HepG2 (cell line): ENCODE results near the gene CREBRF. TPM values are rescaled to one million over a fixed set of nuclear protein-coding genes. Genes with fewer than 3 reads are reported as not detected.
"Not testable (repeated sequence)": the region's sequence is repeated elsewhere in the genome, so short reads cannot be mapped to it uniquely, and the experiment has no call there.

Experiments used
- ATAC-seq: fragments of 200-7000 bp; cut with Tn5 transposase; 3 replicates; pipeline ENCODE4 v1.9.1; 2020; ENCODE audit warnings: mild to moderate bottlenecking, moderate library complexity
- BruUV-seq: library from RNA; stranded (reverse); fragments of 400-500 nt; replicated peaks from 2 replicates; lab custom pipeline; 2021; lab: Mats Ljungman, UMichigan
- CTCF ChIA-PET: fragments of 300-600 bp; formaldehyde crosslinking; extraction: SDS; loops from one replicate; lab custom pipeline; 2021; ENCODE audit warnings: low total read pairs, inconsistent platforms, low intra/inter-chr PET ratio; lab: Yijun Ruan, JAX
- POLR2A ChIA-PET: fragments of 350-600 bp; sonication (Branson Sonifier 250); formaldehyde crosslinking; loops from one replicate; lab custom pipeline; 2020; ENCODE audit warnings: antibody characterized with exemption, inconsistent platforms; lab: Yijun Ruan, JAX
- DNase-seq: peaks from one replicate; pipeline ENCODE4 v3.0.0-alpha.2; 2015; ENCODE audit warnings: low spot score
- FAIRE-seq: peaks from 3 replicates; lab custom pipeline; 2011; peaks lifted over from hg19 to GRCh38; lab: Jason Lieb, UNC
- H2AFZ ChIP-seq: one replicate; pipeline ENCODE4 v1.6.1; 2011; ENCODE audit warnings: low read length, inconsistent platforms
- H3K27ac ChIP-seq: fragments of 300-600 bp; 3 replicates; pipeline ENCODE4 v1.8.0; 2011; ENCODE audit warnings: mixed run types, mild to moderate bottlenecking, mixed read lengths, low read length, inconsistent platforms; ENCODE audit not compliant: insufficient read depth; ENCODE audit errors: extremely low read length
- H3K27me3 ChIP-seq, 2 experiments: fragments of 200-600 bp in 1 of 2; 2 replicates in 1 of 2; 3 replicates in 1 of 2; pipeline versions ENCODE4 v1.6.0 to v1.8.0; 2011; ENCODE audit warnings: low read length in 2 of 2, mild to moderate bottlenecking in 2 of 2, moderate library complexity in 2 of 2, inconsistent platforms in 1 of 2; ENCODE audit not compliant: insufficient read depth in 2 of 2, control insufficient read depth in 1 of 2
- H3K36me3 ChIP-seq, 2 experiments: fragments of 200-600 bp in 1 of 2; replicated peaks in 1 of 2; 2 replicates in 1 of 2; 3 replicates in 1 of 2; pipeline versions ENCODE4 v1.5.1 to v1.8.0; 2011; ENCODE audit warnings: low read length in 2 of 2, inconsistent platforms in 1 of 2; ENCODE audit not compliant: insufficient read depth in 2 of 2, control insufficient read depth in 1 of 2
- H3K4me1 ChIP-seq: 2 replicates; pipeline ENCODE4 v1.5.1; 2012; ENCODE audit warnings: low read length, inconsistent platforms; ENCODE audit not compliant: insufficient read depth
- H3K4me2 ChIP-seq: 2 replicates; pipeline ENCODE4 v1.6.0; 2011; ENCODE audit warnings: low read depth, low read length, inconsistent platforms
- H3K4me3 ChIP-seq, 3 experiments: fragments of 200-600 bp in 1 of 3; sonication (generic), shearing (Covaris generic) in 1 of 3; replicated peaks in 1 of 3; 2 replicates each; pipeline ENCODE4 v1.5.1; 2011 to 2016; ENCODE audit warnings: low read length in 3 of 3, inconsistent platforms in 2 of 3, low read depth in 2 of 3, mild to moderate bottlenecking in 2 of 3, control low read depth in 1 of 3, mixed read lengths in 1 of 3; ENCODE audit not compliant: insufficient read depth in 1 of 3
- H3K79me2 ChIP-seq: one replicate; pipeline ENCODE4 v1.6.1; 2011; ENCODE audit warnings: low read length, inconsistent platforms; ENCODE audit not compliant: insufficient read depth
- H3K9ac ChIP-seq: 2 replicates; pipeline ENCODE4 v1.6.0; 2011; ENCODE audit warnings: mild to moderate bottlenecking, low read depth, low read length, inconsistent platforms; ENCODE audit not compliant: insufficient read depth
- H3K9me3 ChIP-seq: 2 replicates; pipeline ENCODE4 v1.5.1; 2012; ENCODE audit warnings: mild to moderate bottlenecking, low read length
- H4K20me1 ChIP-seq: 2 replicates; pipeline ENCODE4 v1.6.0; 2011; ENCODE audit warnings: inconsistent platforms, mild to moderate bottlenecking, low read length, moderate library complexity; ENCODE audit not compliant: insufficient read depth
- ATAD3A ChIP-seq: sonication (generic); formaldehyde crosslinking; IDR thresholded peaks from 2 replicates; pipeline ENCODE4 v1.4.0; 2020; ENCODE audit warnings: missing genetic modification reagents
- ATM ChIP-seq: fragments of 450-650 bp; IDR thresholded peaks from 2 replicates; pipeline ENCODE4 v1.7.1; 2017; ENCODE audit warnings: mild to moderate bottlenecking, borderline replicate concordance
- CREB1 ChIP-seq, 2 experiments: fragments of 450-650 bp in 1 of 2; IDR thresholded peaks; 2 replicates each; pipeline ENCODE4 v1.6.1; 2016 to 2017; ENCODE audit warnings: control low read depth in 1 of 2, mild to moderate bottlenecking in 1 of 2, missing compliant biosample characterization in 1 of 2, missing genetic modification characterization in 1 of 2
- ESRRA ChIP-seq: sonication (generic); formaldehyde crosslinking; IDR thresholded peaks from 2 replicates; pipeline ENCODE4 v1.5.1; 2020; ENCODE audit warnings: mild to moderate bottlenecking, low read depth, missing genetic modification reagents
- FOSL1 ChIP-seq: sonication (generic); formaldehyde crosslinking; IDR thresholded peaks from 2 replicates; pipeline ENCODE4 v1.9.0; 2021; ENCODE audit warnings: missing genetic modification reagents, borderline replicate concordance
- PCBP1 ChIP-seq: fragments of 200-400 bp; formaldehyde crosslinking; IDR thresholded peaks from 2 replicates; pipeline ENCODE4 v1.6.1; 2017; ENCODE audit warnings: mild to moderate bottlenecking, low read depth, low read length, borderline replicate concordance
- ZSCAN31 ChIP-seq: sonication (generic); formaldehyde crosslinking; IDR thresholded peaks from 2 replicates; pipeline ENCODE4 v1.5.0; 2020; ENCODE audit warnings: low read depth, mild to moderate bottlenecking, missing genetic modification reagents
- WGBS: methylation state at CpG from one replicate; pipeline ENCODE4 v1.1.6; 2017; ENCODE audit warnings: low lambda C conversion rate; 5-methylcytosine and 5-hydroxymethylcytosine counted together
- in situ Hi-C: cut with HindIII; loops from 2 replicates; pipeline ENCODE4 v1.10.0; 2017; ENCODE audit warnings: low pct_unique_long_range_greater_than_20kb; ENCODE audit not compliant: extremely low pct_ligation_motif_present
- intact Hi-C: fragments of 100-400 bp; cut with micrococcal nuclease; formaldehyde crosslinking; loops from one replicate; pipeline ENCODE4 v1.10.0; 2022; ENCODE audit not compliant: unreplicated experiment
- polyA plus RNA-seq, 8 experiments: library from polyadenylated mRNA; depleted of rRNA in 3 of 8; stranded (reverse) in 7 of 8; unstranded in 1 of 8; fragments of >200 nt; fragmentation: Illumina TruSeq in 4 of 8; extraction: Trizol in 4 of 8; gene quantifications; 2 replicates each; pipeline versions ENCODE4 v1.2.1 to v1.2.3, GENCODE V29; 2011 to 2016; ENCODE audit warnings: low read depth in 4 of 8, missing spikeins in 1 of 8, mixed read lengths in 1 of 8; ENCODE audit not compliant: insufficient read depth in 1 of 8
- total RNA-seq, 5 experiments: library from RNA; depleted of rRNA; stranded (reverse); fragments of >200 nt; fragmentation: Illumina TruSeq; extraction: Trizol; gene quantifications; 2 replicates each; pipeline ENCODE4 v1.2.3, GENCODE V29; 2016; ENCODE audit warnings: low read depth in 1 of 5

CREBRF gene
- total and polyA plus RNA-seq, 2 of the 13 experiments (the other 11 are each of a cell fraction or from before 2014, with no cell fraction given) = 4.5 to 10.2 TPM

DNA sequence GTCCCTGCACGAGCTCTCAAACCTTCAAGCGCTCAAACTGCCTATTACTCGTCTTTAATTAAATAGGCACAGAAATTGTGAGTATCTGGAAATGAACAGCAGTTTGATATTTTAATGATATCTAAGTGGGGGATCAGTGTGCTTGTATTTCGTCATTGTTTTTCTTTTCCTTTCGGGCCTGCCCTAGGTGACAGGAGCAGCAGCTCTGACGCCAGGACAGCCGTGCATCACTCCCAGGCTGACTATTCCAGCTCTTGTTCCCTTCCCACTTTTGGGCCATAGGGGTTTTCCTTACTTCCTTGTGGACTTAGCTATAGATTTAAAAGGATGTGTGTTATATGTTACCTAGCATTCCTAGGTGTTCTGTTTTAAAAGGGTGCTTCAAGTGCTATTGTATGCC is 97.7 kb downstream of the CREBRF start:
- peaks cover 8 to 40% of the 10 kb centered on the region in 2 experiments; a peak in 4 of 5 replicates for H3K36me3 ChIP-seq
- no peak overlapping the region for H3K4me3 ChIP-seq
- H3K27me3 ChIP-seq = no peaks in the 10 kb centered on the region
- CTCF ChIA-PET = no interaction called here
- no peaks in the 10 kb centered on the region for H3K79me2 ChIP-seq
- no peaks in the 10 kb centered on the region for H3K4me1 ChIP-seq
- FAIRE-seq (no peak), DNase-seq (no peak), ATAC-seq (no peak)
- intact Hi-C loops (no loop called here), in situ Hi-C loops (no loop called here)
- POLR2A ChIA-PET = no interaction called here
- H4K20me1 ChIP-seq = no peaks in the 10 kb centered on the region
- H3K9me3 ChIP-seq = no peaks in the 10 kb centered on the region
- H3K4me2 ChIP-seq = no peak overlapping the region
- no TSS peak for BruUV-seq
- no peak overlapping the region for H2AFZ ChIP-seq
- H3K9ac ChIP-seq = no peak overlapping the region
- no peak overlapping the region for H3K27ac ChIP-seq
- WGBS = 91% methylated on average over 7 of the region's 7 CpGs
- TF ChIP-seq CREB1 (IDR thresholded peaks at IDR 0.05) = no peak
- TF ChIP-seq CREB1 (CRISPR knock-in tag; IDR thresholded peaks at IDR 0.05) = no peak
- TF ChIP-seq ZSCAN31 (CRISPR knock-in tag) = no peak
- no peak for TF ChIP-seq FOSL1 (CRISPR knock-in tag)
- no peak for TF ChIP-seq ATM
- no peak for TF ChIP-seq ESRRA (CRISPR knock-in tag)
- TF ChIP-seq PCBP1 = no peak
- TF ChIP-seq ATAD3A = no peak
- TF ChIP-seq, all 625 proteins: peak for 0

GRCh38 chr5:173154619-173155018 is 98.5 kb downstream of the CREBRF start:
- BruUV-seq, H3K4me2 ChIP-seq, POLR2A ChIA-PET, H3K9ac ChIP-seq, DNase-seq, H4K20me1 ChIP-seq, H3K27me3 ChIP-seq, H3K9me3 ChIP-seq, H2AFZ ChIP-seq, H3K4me1 ChIP-seq, in situ Hi-C loops, intact Hi-C loops, ATAC-seq, H3K27ac ChIP-seq, H3K79me2 ChIP-seq, H3K4me3 ChIP-seq, FAIRE-seq, CTCF ChIA-PET: not testable (repeated sequence)
- 98% methylated on average over 5 of the region's 5 CpGs for WGBS
- peaks cover 7 to 39% of the 10 kb centered on the region in 2 experiments for H3K36me3 ChIP-seq
